RWPE2 (cell line): Measurements from ENCODE around the gene MRPL34.

Experiments used
- ATAC-seq: fragments of 200-7000 bp; cut with Tn5 transposase; 3 replicates; pipeline ENCODE4 v1.9.1; 2021; ENCODE audit warnings: low read depth
- DNase-seq: peaks from one replicate; pipeline ENCODE4 v3.0.0-alpha.2; 2020; ENCODE audit warnings: low spot score
- H3K27ac ChIP-seq: fragments of 450-650 bp; 2 replicates; pipeline ENCODE4 v1.5.1; 2017; ENCODE audit warnings: mild to moderate bottlenecking; ENCODE audit not compliant: poor library complexity, severe bottlenecking
- H3K27me3 ChIP-seq: fragments of 250-450 bp; sonication (Bioruptor Pico); 2 replicates; pipeline ENCODE4 v1.5.1; 2021; ENCODE audit warnings: mild to moderate bottlenecking, moderate library complexity; ENCODE audit not compliant: insufficient read depth, poor library complexity, severe bottlenecking
- H3K36me3 ChIP-seq: fragments of 250-450 bp; sonication (Bioruptor Pico); 2 replicates; pipeline ENCODE4 v1.5.1; 2020; ENCODE audit warnings: low read depth, mild to moderate bottlenecking, moderate library complexity
- H3K4me1 ChIP-seq: fragments of 250-450 bp; sonication (Bioruptor Pico); 2 replicates; pipeline ENCODE4 v1.5.1; 2021; ENCODE audit warnings: mild to moderate bottlenecking, moderate library complexity; ENCODE audit not compliant: insufficient read depth, poor library complexity, severe bottlenecking
- H3K4me3 ChIP-seq: fragments of 250-450 bp; sonication (Bioruptor Pico); 2 replicates; pipeline ENCODE4 v1.5.1; 2021; ENCODE audit warnings: mild to moderate bottlenecking, moderate library complexity; ENCODE audit not compliant: severe bottlenecking
- H3K9me3 ChIP-seq: fragments of 250-450 bp; sonication (Bioruptor Pico); 2 replicates; pipeline ENCODE4 v1.5.1; 2021; ENCODE audit warnings: mild to moderate bottlenecking, moderate library complexity; ENCODE audit not compliant: severe bottlenecking
- TF ChIP-seq, protein P1 (sequence below): fragments of 450-650 bp; IDR thresholded peaks from one replicate; pipeline ENCODE4 v1.5.1; 2017; ENCODE audit warnings: mild to moderate bottlenecking, moderate library complexity; ENCODE audit not compliant: poor library complexity, severe bottlenecking

MRPL34 gene

DNA sequence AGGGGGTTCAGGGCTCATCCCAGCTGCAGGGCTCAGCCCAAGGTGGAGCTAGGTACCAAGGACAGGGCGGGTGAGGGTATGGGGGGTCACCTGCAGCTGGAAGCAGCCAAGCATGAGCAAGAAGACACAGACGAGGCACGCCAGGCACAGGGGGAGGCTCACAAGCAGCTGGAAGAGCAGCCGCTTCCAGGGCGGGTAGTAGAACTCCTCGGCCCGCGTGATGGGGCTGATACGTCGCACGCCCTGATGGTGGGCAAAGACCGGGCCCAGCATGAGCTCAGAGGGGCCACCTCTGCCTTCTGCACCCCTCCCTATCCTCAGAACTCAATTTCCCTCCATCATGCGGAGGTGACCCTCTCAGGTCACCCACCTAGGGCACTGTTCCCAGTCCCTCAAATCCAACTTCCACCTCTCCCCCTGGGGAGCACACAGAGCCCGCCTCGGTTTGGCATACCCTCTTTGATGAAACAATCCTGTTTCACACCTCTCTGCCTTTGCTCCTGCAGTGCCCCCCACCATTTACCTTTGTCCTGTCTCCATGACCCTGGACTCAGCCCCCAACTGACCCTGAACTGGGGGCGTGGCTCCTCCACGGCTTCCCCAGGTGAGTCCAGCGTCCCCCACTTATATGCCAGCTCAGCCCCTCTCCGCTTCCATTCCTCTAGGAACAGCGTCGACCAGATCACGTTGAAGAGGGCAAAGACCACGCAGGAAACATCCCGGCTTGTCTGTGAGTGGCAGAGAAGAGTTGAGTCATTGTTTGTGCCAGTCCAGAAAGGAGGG, 24.8 kb downstream of the MRPL34 start:
- H3K27ac ChIP-seq: no peak overlapping the region
- TF ChIP-seq, protein P1, sequence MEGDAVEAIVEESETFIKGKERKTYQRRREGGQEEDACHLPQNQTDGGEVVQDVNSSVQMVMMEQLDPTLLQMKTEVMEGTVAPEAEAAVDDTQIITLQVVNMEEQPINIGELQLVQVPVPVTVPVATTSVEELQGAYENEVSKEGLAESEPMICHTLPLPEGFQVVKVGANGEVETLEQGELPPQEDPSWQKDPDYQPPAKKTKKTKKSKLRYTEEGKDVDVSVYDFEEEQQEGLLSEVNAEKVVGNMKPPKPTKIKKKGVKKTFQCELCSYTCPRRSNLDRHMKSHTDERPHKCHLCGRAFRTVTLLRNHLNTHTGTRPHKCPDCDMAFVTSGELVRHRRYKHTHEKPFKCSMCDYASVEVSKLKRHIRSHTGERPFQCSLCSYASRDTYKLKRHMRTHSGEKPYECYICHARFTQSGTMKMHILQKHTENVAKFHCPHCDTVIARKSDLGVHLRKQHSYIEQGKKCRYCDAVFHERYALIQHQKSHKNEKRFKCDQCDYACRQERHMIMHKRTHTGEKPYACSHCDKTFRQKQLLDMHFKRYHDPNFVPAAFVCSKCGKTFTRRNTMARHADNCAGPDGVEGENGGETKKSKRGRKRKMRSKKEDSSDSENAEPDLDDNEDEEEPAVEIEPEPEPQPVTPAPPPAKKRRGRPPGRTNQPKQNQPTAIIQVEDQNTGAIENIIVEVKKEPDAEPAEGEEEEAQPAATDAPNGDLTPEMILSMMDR: no peak
- peaks cover 6% of the 10 kb centered on the region for H3K36me3 ChIP-seq
- H3K4me1 ChIP-seq: peaks cover 13% of the 10 kb centered on the region
- DNase-seq (peak; percentile 47), ATAC-seq (no peak)
- no peak overlapping the region for H3K4me3 ChIP-seq
- H3K27me3 ChIP-seq: no peaks in the 10 kb centered on the region
- no peaks in the 10 kb centered on the region for H3K9me3 ChIP-seq

DNA sequence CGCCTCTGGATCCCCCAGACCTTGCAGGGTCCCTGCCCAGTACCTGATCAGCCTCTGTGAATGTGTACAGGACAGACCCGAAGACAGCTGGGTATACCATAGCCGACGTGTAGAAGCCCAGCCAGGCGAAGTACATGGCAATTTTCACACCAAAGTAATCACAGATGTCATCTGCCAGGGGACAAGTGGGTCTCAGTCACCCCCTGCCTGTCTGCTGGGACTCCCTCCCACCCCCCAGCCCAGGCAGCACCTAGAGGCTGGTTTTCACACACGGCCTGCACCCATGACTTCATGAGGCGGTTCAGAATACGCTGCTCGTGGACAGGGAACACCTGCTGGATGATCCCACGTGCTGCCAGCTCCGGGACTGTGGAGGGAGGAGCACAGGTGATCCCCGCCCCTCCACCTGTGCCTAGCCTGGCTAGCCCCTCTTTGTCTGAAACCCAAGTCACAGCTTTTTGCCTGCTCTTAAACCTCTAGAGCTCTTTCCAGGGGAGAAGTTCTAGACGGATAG, 25.4 kb downstream of the MRPL34 start:
- Histone ChIP-seq H3K9me3 (no peaks in the 10 kb centered on the region), H3K4me3 (no peak overlapping the region), H3K27me3 (no peaks in the 10 kb centered on the region), H3K4me1 (peaks cover 10% of the 10 kb centered on the region), H3K36me3 (peaks cover 6% of the 10 kb centered on the region), H3K27ac (no peak overlapping the region)
- no peak for ATAC-seq
- TF ChIP-seq, protein P1: no peak
- no peak for DNase-seq

DNA sequence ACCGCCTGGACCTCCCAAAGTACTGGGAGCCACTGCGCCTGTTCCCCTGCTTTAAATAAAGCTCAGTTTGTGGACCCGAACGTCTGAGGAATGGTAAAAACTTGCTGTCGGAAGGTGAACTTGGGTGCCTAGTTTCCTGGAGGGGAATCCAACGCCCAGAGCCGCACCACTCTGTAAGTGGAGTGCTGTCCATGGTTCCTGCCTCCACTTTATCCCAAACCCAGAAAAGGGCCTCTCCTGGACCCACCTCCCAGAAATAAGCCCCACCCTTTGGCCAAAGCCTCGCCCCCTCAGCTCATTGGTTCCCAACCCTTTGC, 26.6 kb downstream of the MRPL34 start:
- peaks cover 6% of the 10 kb centered on the region for H3K36me3 ChIP-seq
- H3K9me3 ChIP-seq: no peaks in the 10 kb centered on the region
- no peaks in the 10 kb centered on the region for H3K27me3 ChIP-seq
- ATAC-seq (no peak), DNase-seq (no peak)
- H3K27ac ChIP-seq: no peak overlapping the region
- no peaks in the 10 kb centered on the region for H3K4me1 ChIP-seq
- H3K4me3 ChIP-seq: no peak overlapping the region
- TF ChIP-seq, protein P1: no peak

DNA sequence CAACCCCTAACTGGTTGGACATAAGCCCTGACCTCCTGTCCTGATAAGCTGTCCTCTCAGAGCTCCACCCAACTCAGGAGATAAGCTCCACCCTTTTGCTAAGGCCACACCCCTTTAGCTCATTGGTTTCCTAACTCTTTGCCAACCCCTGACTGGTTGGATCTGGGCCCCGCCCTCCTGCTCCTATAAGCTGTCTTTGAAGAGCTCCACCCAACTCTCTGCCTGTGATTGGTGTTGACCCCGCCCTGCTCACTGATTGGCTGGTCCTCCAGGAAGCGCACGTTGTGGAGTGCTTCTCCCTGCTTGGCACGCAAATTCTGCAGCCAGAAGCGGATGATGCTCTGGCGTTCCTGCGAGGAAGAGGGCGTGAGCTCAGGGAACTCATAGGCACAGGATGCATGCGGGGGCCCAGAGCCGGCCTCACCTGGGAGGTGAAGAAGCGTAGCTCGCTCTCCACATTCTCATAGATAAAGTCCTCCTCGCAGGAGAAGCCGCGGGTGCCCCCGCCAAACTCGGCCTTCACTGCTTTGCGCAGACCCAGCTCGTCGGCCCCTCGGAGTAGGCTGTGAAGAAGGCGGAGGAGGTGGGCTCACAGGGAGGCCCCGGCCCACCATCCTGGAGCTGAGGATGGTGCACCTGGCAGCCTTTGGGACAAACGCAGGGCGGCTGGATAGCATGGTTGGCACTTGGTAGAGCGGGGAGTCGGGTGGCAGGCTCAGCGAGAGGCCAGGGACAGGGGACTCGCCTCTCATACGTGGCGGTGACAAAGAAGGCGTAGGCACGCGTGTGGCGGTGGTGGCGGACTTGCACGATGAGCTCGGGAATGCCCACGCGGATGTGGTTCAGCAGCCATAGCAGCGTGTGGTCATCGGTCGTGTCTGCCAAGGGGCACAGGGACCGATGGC, 27.3 kb downstream of the MRPL34 start:
- peaks cover 6% of the 10 kb centered on the region for H3K36me3 ChIP-seq
- no peaks in the 10 kb centered on the region for H3K4me1 ChIP-seq
- ATAC-seq: no peak
- H3K27me3 ChIP-seq: no peaks in the 10 kb centered on the region
- DNase-seq: peak; percentile 69
- no peak overlapping the region for H3K4me3 ChIP-seq
- TF ChIP-seq, protein P1: no peak
- H3K9me3 ChIP-seq: no peaks in the 10 kb centered on the region
- no peak overlapping the region for H3K27ac ChIP-seq
